Right lobe of liver (tissue), 6 donors: ENCODE measurements around the gene ATP5IF1. TPM values are rescaled to one million over a fixed set of nuclear protein-coding genes. Genes with fewer than 3 reads are reported as not detected.

Experiments
- ATAC-seq, 4 donors: fragments of 200-7000 bp; cut with Tn5 transposase; one replicate each; pipeline ENCODE4 v1.9.1; 2020; ENCODE audit warnings: mild to moderate bottlenecking in 4 of 4, moderate library complexity in 4 of 4
- DNase-seq, 3 donors: peaks; one replicate each; pipeline ENCODE4 v3.0.0-alpha.2; 2020
- H3K27ac ChIP-seq, 3 donors: fragments of 200-600 bp; one replicate each; pipeline ENCODE4 v1.8.0; 2022
- H3K27me3 ChIP-seq, 2 donors: fragments of 200-600 bp; one replicate each; pipeline ENCODE4 v1.8.0; 2022
- H3K36me3 ChIP-seq, 4 donors: fragments of 200-600 bp; sonication (generic) in 1 of 4; one replicate each; pipeline versions ENCODE4 v1.5.1 to v1.8.0; 2017 to 2022; ENCODE audit warnings: control low read depth in 1 of 4
- H3K4me1 ChIP-seq, 4 donors: fragments of 200-600 bp; sonication (generic) in 1 of 4; one replicate each; pipeline versions ENCODE4 v1.5.1 to v1.8.0; 2017 to 2022; ENCODE audit warnings: control low read depth in 1 of 4
- H3K4me3 ChIP-seq, 3 donors: fragments of 200-600 bp; one replicate each; pipeline ENCODE4 v1.8.0; 2022
- H3K9me3 ChIP-seq, 4 donors: fragments of 200-600 bp; sonication (generic) in 1 of 4; one replicate each; pipeline versions ENCODE4 v1.5.1 to v1.8.0; 2017 to 2022; ENCODE audit warnings: control low read depth in 1 of 4
- POLR2A ChIP-seq: fragments of 450-650 bp; IDR thresholded peaks from one replicate; pipeline ENCODE4 v1.6.1; 2017; ENCODE audit warnings: antibody characterized with exemption, mild to moderate bottlenecking
- WGBS: methylation state at CpG from one replicate; pipeline ENCODE4 v1.1.6; 2018; ENCODE audit warnings: low coverage, low lambda C conversion rate; ENCODE audit not compliant: insufficient coverage; ENCODE audit errors: missing lambda C conversion rate; 5-methylcytosine and 5-hydroxymethylcytosine counted together
- intact Hi-C, 2 donors: fragments of 100-400 bp; cut with DNase I; formaldehyde crosslinking; loops; one replicate each; pipeline versions ENCODE4 v1.11.2 to v1.14.1; 2022
- total RNA-seq, 6 experiments: library from RNA; depleted of rRNA in 2 of 6; stranded (reverse); fragments of >200 nt in 2 of 6; fragmentation: NEBNext Ultra II Directional in 3 of 6; extraction: Animal tissue kit (Norgen Biotek cat#: 25700) in 3 of 6; gene quantifications; one replicate each; pipeline versions ENCODE4 v1.1.0 to v1.2.4, GENCODE V29; 2016 to 2023
- TF ChIP-seq, protein P1 (sequence below), 4 donors: fragments of 200-600 bp in 3 of 4; fragments of 450-650 bp in 1 of 4; IDR thresholded peaks; one replicate each; pipeline versions ENCODE4 v1.5.1 to v1.8.0; 2016 to 2022; ENCODE audit warnings: antibody characterized with exemption in 4 of 4, mild to moderate bottlenecking in 2 of 4
- donor health status: DM: no; HTN: yes; CAD: no.
- donor health status: DM: no; HTN: no; CAD: no.
- donor health status: DM: no; HTN: no; CAD: no.
- donor health status: DM: no; HTN: yes; CAD: no.
- donor health status: DM: no; HTN: yes; CAD: no.

Gene ATP5IF1
- total RNA-seq, 6 experiments from 2014 or later = 86.7 to 315 (median 116) TPM

DNA sequence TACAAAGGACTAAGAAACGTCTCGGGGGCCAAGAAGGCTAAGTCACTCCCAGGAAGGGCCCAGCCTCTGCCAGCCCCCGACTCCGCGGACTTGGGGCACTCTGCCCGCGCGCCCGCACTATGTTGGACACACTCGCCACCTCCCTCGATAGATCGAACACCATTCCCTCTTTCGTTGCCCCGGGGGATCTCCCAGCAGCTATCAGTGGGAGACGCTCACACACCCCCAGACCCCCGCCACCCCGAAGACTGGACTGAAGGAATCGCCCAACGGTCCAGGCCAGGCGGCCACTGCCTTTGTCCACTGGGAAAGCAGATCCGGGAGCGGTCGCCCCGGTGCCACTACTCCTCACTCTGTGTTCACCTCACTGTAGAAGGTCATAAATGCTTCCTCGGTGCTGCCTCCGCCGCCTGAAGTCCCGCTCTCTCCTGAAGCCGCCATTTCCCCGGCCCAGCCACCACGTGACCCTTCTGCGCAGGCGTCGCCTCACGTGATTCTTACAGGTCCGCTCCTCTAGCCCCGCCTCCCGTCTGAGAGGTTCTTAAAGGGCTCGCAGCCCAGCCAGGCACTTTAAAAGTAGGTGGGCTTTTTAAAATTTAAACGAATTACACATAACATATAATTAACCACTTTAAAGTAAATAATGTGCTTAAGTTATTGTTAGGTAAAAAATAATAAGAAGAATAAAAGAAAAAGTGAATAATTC, 3.2 kb upstream of the ATP5IF1 start, which contains the start of gene DNAJC8:
Gene DNAJC8 (minus strand): TSS at position 472 of the 706 bp plus-strand sequence. CDS start 31 bp downstream, at position 441.
- peaks cover 0 to 24% (median 7%) of the 10 kb centered on the region in 4 donors for H3K4me1 ChIP-seq
- ATAC-seq (peak; percentile 61 to 74 (median 66)), DNase-seq (peak; percentile 95 to 97 (median 96))
- peaks cover 0 to 16% (median 7%) of the 10 kb centered on the region in 4 donors for H3K36me3 ChIP-seq
- no peaks in the 10 kb centered on the region for H3K9me3 ChIP-seq
- peak within 1 kb of the TSS; percentile 85 to 89 (median 86) for H3K4me3 ChIP-seq
- WGBS = under 1% methylated on average over 22 of the region's 40 CpGs
- intact Hi-C loops = no loop called here
- peak; percentile 55 for TF ChIP-seq POLR2A
- TF ChIP-seq, protein P1, sequence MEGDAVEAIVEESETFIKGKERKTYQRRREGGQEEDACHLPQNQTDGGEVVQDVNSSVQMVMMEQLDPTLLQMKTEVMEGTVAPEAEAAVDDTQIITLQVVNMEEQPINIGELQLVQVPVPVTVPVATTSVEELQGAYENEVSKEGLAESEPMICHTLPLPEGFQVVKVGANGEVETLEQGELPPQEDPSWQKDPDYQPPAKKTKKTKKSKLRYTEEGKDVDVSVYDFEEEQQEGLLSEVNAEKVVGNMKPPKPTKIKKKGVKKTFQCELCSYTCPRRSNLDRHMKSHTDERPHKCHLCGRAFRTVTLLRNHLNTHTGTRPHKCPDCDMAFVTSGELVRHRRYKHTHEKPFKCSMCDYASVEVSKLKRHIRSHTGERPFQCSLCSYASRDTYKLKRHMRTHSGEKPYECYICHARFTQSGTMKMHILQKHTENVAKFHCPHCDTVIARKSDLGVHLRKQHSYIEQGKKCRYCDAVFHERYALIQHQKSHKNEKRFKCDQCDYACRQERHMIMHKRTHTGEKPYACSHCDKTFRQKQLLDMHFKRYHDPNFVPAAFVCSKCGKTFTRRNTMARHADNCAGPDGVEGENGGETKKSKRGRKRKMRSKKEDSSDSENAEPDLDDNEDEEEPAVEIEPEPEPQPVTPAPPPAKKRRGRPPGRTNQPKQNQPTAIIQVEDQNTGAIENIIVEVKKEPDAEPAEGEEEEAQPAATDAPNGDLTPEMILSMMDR (IDR thresholded peaks at IDR 0.05) = no peak
- H3K27me3 ChIP-seq = no peaks in the 10 kb centered on the region
- peak within 1 kb of the TSS; percentile 47 to 75 (median 73) for H3K27ac ChIP-seq

DNA sequence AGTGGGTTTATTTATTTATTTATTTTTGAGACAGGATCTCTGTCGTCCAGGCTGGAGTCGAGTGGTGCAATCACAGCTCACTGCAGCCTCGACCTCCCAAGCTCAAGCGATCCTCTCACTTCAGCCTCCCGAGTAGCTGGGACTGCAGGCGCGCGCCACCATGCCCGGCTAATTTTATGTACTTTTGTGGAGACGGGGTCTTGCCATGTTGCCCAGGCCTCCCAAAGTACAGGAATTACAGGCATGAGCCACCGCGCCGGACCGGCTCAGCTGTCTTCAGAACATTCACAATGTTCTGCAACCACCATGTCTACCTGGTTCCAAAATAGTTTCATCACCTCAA, 2.7 kb upstream of the ATP5IF1 start:
- H3K36me3 ChIP-seq = peaks cover 0 to 11% (median 4%) of the 10 kb centered on the region in 4 donors
- ATAC-seq (no peak), DNase-seq (no peak)
- intact Hi-C loops = no loop called here
- peaks cover 0 to 24% (median 8%) of the 10 kb centered on the region in 4 donors for H3K4me1 ChIP-seq
- no peaks in the 10 kb centered on the region for H3K9me3 ChIP-seq
- 32% methylated on average over 6 of the region's 14 CpGs for WGBS
- H3K27ac ChIP-seq = peak overlapping the region; percentile 12 to 73 (median 47)
- TF ChIP-seq POLR2A = no peak
- TF ChIP-seq, protein P1 (IDR thresholded peaks at IDR 0.05) = no peak
- H3K4me3 ChIP-seq = peak overlapping the region; percentile 85 to 89 (median 86)
- H3K27me3 ChIP-seq = no peaks in the 10 kb centered on the region

DNA sequence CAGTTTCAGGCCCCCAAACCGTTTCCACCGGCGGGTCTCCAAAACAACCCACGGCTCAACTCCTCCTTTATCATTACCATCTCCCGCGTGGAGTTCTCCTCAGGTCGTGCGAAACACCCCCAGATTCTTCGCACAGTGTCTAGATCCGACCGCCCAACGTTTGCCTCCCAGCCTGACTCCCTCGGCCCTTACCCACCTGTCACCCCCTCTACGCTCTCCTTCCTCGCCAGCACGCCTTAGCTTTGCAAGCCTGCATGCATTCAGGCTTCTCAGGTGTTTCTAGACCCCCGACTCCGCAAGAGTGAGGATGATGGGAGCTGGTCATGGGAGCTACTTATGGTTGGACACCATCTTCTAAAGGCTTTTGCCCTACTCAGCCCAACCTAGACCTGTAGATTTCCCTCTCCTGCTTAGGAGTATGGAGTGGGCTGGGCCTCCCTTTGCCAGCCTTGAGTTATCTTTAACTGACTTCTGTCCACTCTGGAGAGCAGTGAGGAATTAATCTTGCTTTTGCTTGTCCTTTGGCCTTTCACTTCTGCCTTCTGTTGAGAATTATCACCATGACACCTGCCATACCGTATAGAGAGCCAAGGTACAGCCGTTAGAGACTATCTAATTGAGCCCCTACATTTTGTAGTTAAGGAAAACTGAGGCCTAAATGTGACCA, 865 bp downstream of the ATP5IF1 start:
- Histone ChIP-seq H3K27me3 (no peaks in the 10 kb centered on the region), H3K36me3 (no peaks in the 10 kb centered on the region), H3K9me3 (no peaks in the 10 kb centered on the region), H3K27ac (peak overlapping the region in 2 of 3 donors; percentile 94 to 95), H3K4me1 (peaks cover 0 to 22% (median 8%) of the 10 kb centered on the region in 4 donors), H3K4me3 (peak overlapping the region; percentile 87 to 96 (median 93))
- intact Hi-C loops = no loop called here
- no peak for TF ChIP-seq POLR2A
- TF ChIP-seq, protein P1 (IDR thresholded peaks at IDR 0.05) = no peak
- 10% methylated on average over 20 of the region's 20 CpGs for WGBS
- DNase-seq (no peak), ATAC-seq (no peak)

DNA sequence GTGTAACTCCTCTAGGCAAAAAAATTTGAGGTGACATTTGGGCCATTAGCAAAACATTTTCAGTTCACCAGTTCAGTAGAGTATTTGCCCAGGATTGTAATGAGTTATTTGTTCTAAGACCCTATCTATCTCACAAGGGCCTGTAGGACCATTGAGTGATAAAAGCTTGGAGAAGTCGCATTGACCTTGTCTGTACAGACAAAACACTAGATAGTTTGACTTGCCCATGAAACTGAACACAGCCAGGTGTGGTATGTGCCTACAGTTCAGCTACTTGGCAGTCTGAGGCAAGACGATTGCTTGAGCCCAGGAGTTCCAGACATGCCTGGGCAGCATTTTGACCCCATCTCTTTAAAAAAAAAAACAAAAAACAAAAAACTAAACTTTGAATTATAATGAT, 3.1 kb downstream of the ATP5IF1 start:
- no peaks in the 10 kb centered on the region for H3K27me3 ChIP-seq
- ATAC-seq (no peak), DNase-seq (no peak)
- H3K36me3 ChIP-seq = no peaks in the 10 kb centered on the region
- no peaks in the 10 kb centered on the region for H3K9me3 ChIP-seq
- no peak overlapping the region for H3K27ac ChIP-seq
- 63% methylated on average over 2 of the region's 2 CpGs for WGBS
- H3K4me1 ChIP-seq = peaks cover 0 to 21% (median 10%) of the 10 kb centered on the region in 4 donors
- intact Hi-C loops = no loop called here
- H3K4me3 ChIP-seq = no peak overlapping the region
- TF ChIP-seq, protein P1 (IDR thresholded peaks at IDR 0.05) = no peak
- TF ChIP-seq POLR2A = no peak
